HG03095 (cell line): ENCODE measurements around the gene ZSWIM6.
A peak's percentile ranks its signal among the peaks of the same experiment; 100 is the strongest.

Experiments
- ATAC-seq: cut with Tn5 transposase; IDR thresholded peaks from one replicate; pipeline ENCODE4 v1.9.1; 2021; ENCODE audit warnings: moderate library complexity; ENCODE audit not compliant: unreplicated experiment

ZSWIM6 gene

GRCh38 chr5:61331407-61332357 lies at the start of gene ZSWIM6:
ZSWIM6 (plus strand) TSS chr5:61332258; CDS start chr5:61332273, 15 bp downstream.
- peak; percentile 64 for ATAC-seq

GRCh38 chr5:61283471-61283870 lies 48.6 kb upstream of the ZSWIM6 start:
- no peak for ATAC-seq

- no peak for ATAC-seq
These were observed 46.5 kb upstream of the ZSWIM6 start for GRCh38 chr5:61285531-61285930.

GRCh38 chr5:61286446-61287132 lies 45.5 kb upstream of the ZSWIM6 start:
- no peak for ATAC-seq

GRCh38 chr5:61287474-61287873 lies 44.6 kb upstream of the ZSWIM6 start:
- no peak for ATAC-seq

GRCh38 chr5:61289241-61289640 lies 42.8 kb upstream of the ZSWIM6 start:
- no peak for ATAC-seq

- ATAC-seq: no peak
These were observed 42.3 kb upstream of the ZSWIM6 start for GRCh38 chr5:61289669-61290306.

- ATAC-seq: no peak
These were observed 41.3 kb upstream of the ZSWIM6 start for GRCh38 chr5:61290791-61291210.

GRCh38 chr5:61292062-61292657 lies 39.9 kb upstream of the ZSWIM6 start:
- ATAC-seq: no peak

GRCh38 chr5:61293071-61293470 lies 39.0 kb upstream of the ZSWIM6 start:
- no peak for ATAC-seq

- no peak for ATAC-seq
These were observed 38.2 kb upstream of the ZSWIM6 start for GRCh38 chr5:61293873-61294272.

- no peak for ATAC-seq
These were observed 36.7 kb upstream of the ZSWIM6 start for GRCh38 chr5:61295365-61295764.

- no peak for ATAC-seq
These were observed 34.0 kb upstream of the ZSWIM6 start for GRCh38 chr5:61298066-61298465.

- ATAC-seq: no peak
These were observed 33.5 kb upstream of the ZSWIM6 start for GRCh38 chr5:61298580-61298979.

- ATAC-seq: no peak
These were observed 32.8 kb upstream of the ZSWIM6 start for GRCh38 chr5:61299261-61299681.

GRCh38 chr5:61301341-61302199 lies 30.5 kb upstream of the ZSWIM6 start:
- ATAC-seq: no peak

GRCh38 chr5:61302200-61302563 lies 29.9 kb upstream of the ZSWIM6 start:
- ATAC-seq: no peak

- ATAC-seq: no peak
These were observed 28.7 kb upstream of the ZSWIM6 start for GRCh38 chr5:61303346-61303745.

GRCh38 chr5:61304590-61305381 lies 27.3 kb upstream of the ZSWIM6 start:
- ATAC-seq: no peak
